GM06990 (cell line): ENCODE data around the gene TTLL8.
"Not testable (repeated sequence)": the region's sequence is repeated elsewhere in the genome, so short reads cannot be mapped to it uniquely, and the experiment has no call there.

Experiments
- DNase-seq: peaks from one replicate; pipeline ENCODE4 v3.0.0-alpha.2; 2011; ENCODE audit not compliant: insufficient read length; ENCODE audit errors: extremely low read depth
- H3K27me3 ChIP-seq: replicated peaks from 2 replicates; pipeline ENCODE4 v1.6.0; 2011; ENCODE audit warnings: low read length; ENCODE audit not compliant: control insufficient read depth, insufficient read depth
- H3K36me3 ChIP-seq: 2 replicates; pipeline ENCODE4 v1.5.1; 2011; ENCODE audit warnings: low read length; ENCODE audit not compliant: control insufficient read depth, insufficient read depth
- H3K4me3 ChIP-seq: replicated peaks from 2 replicates; pipeline ENCODE4 v1.5.1; 2011; ENCODE audit warnings: low read depth, mild to moderate bottlenecking, control low read depth, low read length
- CTCF ChIP-seq: IDR thresholded peaks from 2 replicates; pipeline ENCODE4 v1.5.1; 2011; ENCODE audit warnings: low read length, control low read depth, mild to moderate bottlenecking, inconsistent platforms; ENCODE audit not compliant: insufficient read depth, poor library complexity, severe bottlenecking

TTLL8 gene

DNA sequence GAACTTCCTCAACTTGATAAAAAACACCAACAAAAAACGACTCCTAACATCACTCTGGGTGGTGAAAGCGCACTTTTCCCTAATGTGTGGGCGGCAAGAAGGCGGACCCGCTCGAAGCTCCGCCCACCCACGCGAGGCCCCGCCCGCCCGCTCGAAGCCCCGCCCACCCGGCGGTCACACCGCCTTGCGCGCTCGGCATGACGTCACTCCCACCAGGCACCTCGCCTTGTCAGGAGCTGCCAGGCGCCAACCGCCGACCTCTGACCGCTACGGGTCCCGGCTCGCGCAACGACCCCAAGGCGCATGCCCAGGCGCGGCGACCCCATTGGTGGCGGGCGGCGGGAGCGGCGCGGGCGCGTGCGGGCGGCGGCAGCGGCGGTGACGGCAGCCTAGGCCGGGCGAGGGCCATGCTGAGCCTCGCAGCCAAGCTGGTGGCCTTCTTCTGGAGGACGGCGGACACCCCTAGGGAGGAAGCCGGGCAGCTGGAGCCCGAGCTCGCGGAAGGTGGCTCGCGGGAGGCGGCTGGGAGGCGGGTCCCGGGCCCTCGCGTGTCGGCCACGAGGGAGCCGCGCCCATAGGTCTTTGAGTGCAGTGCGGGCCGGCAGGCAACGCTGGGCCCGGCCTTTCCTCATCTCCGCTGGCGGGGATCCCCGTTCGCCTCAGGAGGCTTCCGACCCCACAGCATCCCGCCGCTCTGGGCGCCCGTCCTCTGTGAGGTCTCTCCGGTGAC is 31.7 kb upstream of the TTLL8 start, which contains the start of gene MOV10L1:
MOV10L1 (plus strand) TSS at position 325 of the 730 bp plus-strand sequence; CDS start at position 408, 83 bp downstream.
- Histone ChIP-seq H3K27me3 (no peaks in the 10 kb centered on the region), H3K36me3 (no peaks in the 10 kb centered on the region), H3K4me3 (no peak within 1 kb of the TSS)
- TF ChIP-seq CTCF = no peak
- DNase-seq = no peak

DNA sequence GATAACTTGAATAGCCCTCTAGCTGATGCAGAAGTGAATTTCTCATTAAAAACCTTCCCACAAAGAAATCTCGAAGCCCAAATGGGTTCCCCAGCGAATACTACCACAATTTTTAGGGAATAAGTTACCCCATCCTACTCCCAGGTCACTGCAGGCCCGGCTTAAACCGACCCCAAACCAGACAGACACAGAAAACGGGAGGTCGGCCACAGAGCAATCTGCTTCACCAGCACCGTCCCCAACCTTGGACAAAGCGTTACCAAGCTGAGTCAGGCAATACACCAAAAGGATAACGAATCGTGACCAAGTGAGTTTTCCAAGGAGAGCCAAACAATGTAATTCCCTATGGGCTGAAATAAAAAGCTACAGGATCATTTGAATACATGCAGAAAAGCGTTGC is 31.1 kb upstream of the TTLL8 start:
- Histone ChIP-seq H3K27me3 (no peaks in the 10 kb centered on the region), H3K4me3 (no peak overlapping the region), H3K36me3 (no peaks in the 10 kb centered on the region)
- no peak for TF ChIP-seq CTCF
- DNase-seq = no peak

- no peaks in the 10 kb centered on the region for H3K36me3 ChIP-seq
- no peak for DNase-seq
- no peak for TF ChIP-seq CTCF
These were observed 30.0 kb upstream of the TTLL8 start for GRCh38 chr22:50088096-50088495.

DNA sequence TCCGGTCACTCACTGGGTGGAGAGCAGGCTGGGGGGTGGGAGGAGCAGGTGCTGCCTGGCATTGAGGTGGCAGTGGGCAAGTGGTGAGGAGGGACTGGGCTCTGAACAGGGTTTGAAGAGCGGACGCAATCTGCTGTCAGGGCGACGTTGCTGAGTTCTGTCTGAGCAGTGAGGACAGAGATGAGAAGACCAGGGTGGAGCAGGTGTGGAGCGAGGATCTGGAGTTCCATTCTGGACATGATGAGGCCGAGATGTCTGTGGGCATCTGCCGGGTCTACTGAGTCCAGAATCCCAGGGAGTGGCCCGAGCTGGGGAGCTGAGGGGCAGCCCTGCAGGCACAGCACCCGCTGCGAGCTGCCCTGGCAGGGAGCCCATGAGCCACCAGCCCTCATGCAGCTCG is 29.5 kb upstream of the TTLL8 start:
- Histone ChIP-seq H3K4me3 (no peak overlapping the region), H3K27me3 (no peaks in the 10 kb centered on the region; the same call in 1 of the 2 replicates), H3K36me3 (no peaks in the 10 kb centered on the region)
- TF ChIP-seq CTCF = no peak
- no peak for DNase-seq

More at GRCh38 chr22:50088096-50088495, 30.0 kb upstream of the TTLL8 start:
- no peaks in the 10 kb centered on the region for H3K27me3 ChIP-seq
- no peak overlapping the region for H3K4me3 ChIP-seq

DNA sequence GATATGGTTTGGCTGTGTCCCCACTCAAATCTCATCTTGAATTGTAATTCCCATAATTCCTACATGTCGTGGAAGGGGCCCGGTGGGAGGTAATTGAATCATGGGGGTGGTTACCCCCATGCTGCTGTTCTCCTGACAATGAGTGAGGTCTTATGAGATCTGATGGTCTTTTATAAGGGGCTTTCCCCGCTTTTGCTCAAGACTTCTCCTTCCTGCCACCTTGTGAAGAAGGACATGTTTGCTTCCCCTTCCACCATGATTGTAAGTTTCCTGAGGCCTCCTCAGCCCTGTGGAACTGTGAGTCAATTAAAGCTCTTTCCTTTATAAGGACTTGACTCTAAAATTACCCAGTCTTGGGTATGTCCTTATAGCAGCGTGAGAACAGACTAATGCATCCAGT is 28.9 kb upstream of the TTLL8 start:
- H3K4me3 ChIP-seq, H3K36me3 ChIP-seq, H3K27me3 ChIP-seq, DNase-seq: not testable (repeated sequence)

- Histone ChIP-seq H3K27me3 (no peaks in the 10 kb centered on the region; the same call in 1 of the 2 replicates), H3K4me3 (no peak overlapping the region), H3K36me3 (no peaks in the 10 kb centered on the region)
- no peak for TF ChIP-seq CTCF
- no peak for DNase-seq
These were observed 28.4 kb upstream of the TTLL8 start for GRCh38 chr22:50086526-50086925.
